BJ (cell line): ENCODE data around the gene CCNL2. TPM values are rescaled to one million over a fixed set of nuclear protein-coding genes. Genes with fewer than 3 reads are reported as not detected.

ENCODE experiments used
- CTCF ChIA-PET: fragments of 350-600 bp; formaldehyde crosslinking; extraction: SDS; loops from one replicate; lab custom pipeline; 2021; ENCODE audit warnings: antibody characterized with exemption, inconsistent platforms; lab: Yijun Ruan, JAX
- POLR2A ChIA-PET: fragments of 300-600 bp; sonication (Branson Sonifier 250); formaldehyde crosslinking; extraction: SDS; loops from one replicate; lab custom pipeline; 2021; ENCODE audit warnings: antibody characterized with exemption; lab: Charles Lee
- DNase-seq: peaks from one replicate; pipeline ENCODE4 v3.0.0-alpha.2; 2011; ENCODE audit warnings: low read depth
- H3K27me3 ChIP-seq: 2 replicates; pipeline ENCODE4 v1.6.0; 2011; ENCODE audit warnings: low read length; ENCODE audit not compliant: control insufficient read depth, insufficient read depth
- H3K36me3 ChIP-seq: 2 replicates; pipeline ENCODE4 v1.5.1; 2011; ENCODE audit warnings: low read length; ENCODE audit not compliant: control insufficient read depth, insufficient read depth
- H3K4me3 ChIP-seq: 2 replicates; pipeline ENCODE4 v1.5.1; 2011; ENCODE audit warnings: low read depth, mild to moderate bottlenecking, control low read depth, low read length
- polyA plus RNA-seq: library from polyadenylated mRNA; depleted of rRNA; stranded (reverse); fragments of >200 nt; gene quantifications from 2 replicates; pipeline ENCODE4 v1.2.3, GENCODE V29; 2011
- TF ChIP-seq, protein P1 (sequence below): IDR thresholded peaks from 2 replicates; pipeline ENCODE4 v1.5.1; 2011; ENCODE audit warnings: low read depth, mild to moderate bottlenecking, control low read depth, inconsistent platforms, low read length, moderate library complexity; ENCODE audit not compliant: insufficient read depth

Gene CCNL2
- polyA plus RNA-seq, 1 experiment = 175 TPM

- Histone ChIP-seq H3K4me3 (no peak overlapping the region), H3K36me3 (no peaks in the 10 kb centered on the region), H3K27me3 (peaks cover 4% of the 10 kb centered on the region; the same call in 1 of the 2 replicates)
- CTCF ChIA-PET = interaction anchor here (0.6 to 3.5 kb wide), 12 partner anchors 10 to 89 kb away, joined by 3 to 25 read pairs (median 4); partner anchors contain the start of genes ATAD3C and AURKAIP1
- TF ChIP-seq, protein P1, sequence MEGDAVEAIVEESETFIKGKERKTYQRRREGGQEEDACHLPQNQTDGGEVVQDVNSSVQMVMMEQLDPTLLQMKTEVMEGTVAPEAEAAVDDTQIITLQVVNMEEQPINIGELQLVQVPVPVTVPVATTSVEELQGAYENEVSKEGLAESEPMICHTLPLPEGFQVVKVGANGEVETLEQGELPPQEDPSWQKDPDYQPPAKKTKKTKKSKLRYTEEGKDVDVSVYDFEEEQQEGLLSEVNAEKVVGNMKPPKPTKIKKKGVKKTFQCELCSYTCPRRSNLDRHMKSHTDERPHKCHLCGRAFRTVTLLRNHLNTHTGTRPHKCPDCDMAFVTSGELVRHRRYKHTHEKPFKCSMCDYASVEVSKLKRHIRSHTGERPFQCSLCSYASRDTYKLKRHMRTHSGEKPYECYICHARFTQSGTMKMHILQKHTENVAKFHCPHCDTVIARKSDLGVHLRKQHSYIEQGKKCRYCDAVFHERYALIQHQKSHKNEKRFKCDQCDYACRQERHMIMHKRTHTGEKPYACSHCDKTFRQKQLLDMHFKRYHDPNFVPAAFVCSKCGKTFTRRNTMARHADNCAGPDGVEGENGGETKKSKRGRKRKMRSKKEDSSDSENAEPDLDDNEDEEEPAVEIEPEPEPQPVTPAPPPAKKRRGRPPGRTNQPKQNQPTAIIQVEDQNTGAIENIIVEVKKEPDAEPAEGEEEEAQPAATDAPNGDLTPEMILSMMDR = no peak
- no peak for DNase-seq
- POLR2A ChIA-PET = no interaction called here
Measured at GRCh38 chr1:1440262-1441001, 41.3 kb upstream of the CCNL2 start.

GRCh38 chr1:1439546-1440261 is 40.6 kb upstream of the CCNL2 start:
- peaks cover 4% of the 10 kb centered on the region; the same call in 1 of the 2 replicates for H3K27me3 ChIP-seq
- ChIA-PET POLR2A (no interaction called here), CTCF (interaction anchor here (1.3 to 3.2 kb wide), 4 partner anchors 12 to 29 kb away, joined by 3 to 25 read pairs (median 7); partner anchors contain the start of gene ATAD3C)
- TF ChIP-seq, protein P1 = no peak
- no peak overlapping the region for H3K4me3 ChIP-seq
- H3K36me3 ChIP-seq = no peaks in the 10 kb centered on the region
- no peak for DNase-seq

DNA sequence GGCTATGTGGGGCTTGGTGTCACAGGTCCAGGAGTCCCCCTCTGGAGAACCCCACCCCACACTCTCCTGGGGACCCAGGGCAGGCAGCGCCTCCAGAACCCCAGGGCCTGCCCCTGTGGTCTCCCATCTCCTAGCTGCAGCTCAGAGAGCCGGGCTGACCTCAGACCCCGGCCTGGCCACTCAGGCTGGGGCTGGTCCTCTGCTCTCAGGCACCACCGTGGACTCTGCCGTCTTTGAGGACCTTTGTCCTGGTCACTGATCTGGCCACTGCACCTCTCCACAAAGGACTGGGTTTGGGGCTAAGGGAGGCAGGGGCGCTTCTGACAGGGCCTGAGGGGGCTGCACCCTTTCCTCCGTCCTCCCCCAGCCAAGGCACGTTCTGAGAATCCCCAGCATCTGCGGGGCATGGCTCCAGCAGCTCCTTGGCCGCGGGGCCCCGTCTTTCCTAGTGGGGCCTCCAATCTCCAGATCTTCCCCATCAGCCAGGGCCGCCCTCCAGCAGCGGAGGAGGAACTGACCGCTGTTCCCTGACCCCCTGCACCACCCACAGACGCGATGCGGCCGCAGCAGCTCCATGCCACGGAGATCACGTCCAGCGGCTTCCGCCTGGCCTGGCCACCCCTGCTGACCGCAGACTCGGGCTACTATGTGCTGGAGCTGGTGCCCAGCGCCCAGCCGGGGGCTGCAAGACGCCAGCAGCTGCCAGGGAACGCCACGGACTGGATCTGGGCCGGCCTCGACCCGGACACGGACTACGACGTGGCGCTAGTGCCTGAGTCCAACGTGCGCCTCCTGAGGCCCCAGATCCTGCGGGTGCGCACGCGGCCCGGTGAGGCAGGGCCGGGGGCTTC is 39.6 kb upstream of the CCNL2 start:
- DNase-seq = no peak
- Histone ChIP-seq H3K27me3 (peaks cover 4% of the 10 kb centered on the region; the same call in 1 of the 2 replicates), H3K4me3 (no peak overlapping the region), H3K36me3 (no peaks in the 10 kb centered on the region)
- ChIA-PET POLR2A (no interaction called here), CTCF (interaction anchor here (1.5 kb wide), 1 partner anchor 14 kb away, joined by 3 read pairs; no protein-coding TSS in a partner anchor)
- TF ChIP-seq, protein P1 = no peak

DNA sequence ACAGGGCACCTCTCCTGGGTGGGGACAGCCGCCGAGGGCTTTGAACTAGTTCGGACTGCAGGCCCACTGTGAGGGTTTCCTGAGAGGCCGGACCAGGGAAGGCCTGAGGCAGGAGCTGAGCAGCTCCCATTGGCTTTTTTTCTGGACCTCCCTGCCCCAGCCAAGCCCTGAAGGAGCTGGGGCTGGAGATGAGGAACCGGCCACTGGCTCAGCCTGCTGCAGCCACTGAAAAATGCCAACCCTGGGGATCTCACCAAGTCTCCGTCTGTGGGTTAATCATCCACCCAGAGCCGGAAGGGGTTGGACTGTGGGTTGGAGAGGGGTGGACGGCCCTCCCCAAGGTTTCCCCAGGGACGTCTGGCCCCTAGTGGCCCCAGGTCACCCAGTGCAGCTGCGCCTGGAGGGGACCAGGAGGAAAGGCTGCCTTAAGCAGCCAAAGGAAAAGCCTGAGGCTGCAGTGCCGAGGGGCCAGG is 38.8 kb upstream of the CCNL2 start:
- TF ChIP-seq, protein P1 = no peak
- no peak for DNase-seq
- H3K4me3 ChIP-seq = no peak overlapping the region
- H3K27me3 ChIP-seq = peaks cover 4% of the 10 kb centered on the region; the same call in 1 of the 2 replicates
- ChIA-PET CTCF (interaction anchor here (1.5 kb wide), 2 partner anchors 14 to 25 kb away, joined by 3 read pairs; no protein-coding TSS in a partner anchor), POLR2A (no interaction called here)
- no peaks in the 10 kb centered on the region for H3K36me3 ChIP-seq
